Osteoblast (primary cell): ENCODE results near the gene CRHR1. TPM values are rescaled to one million over a fixed set of nuclear protein-coding genes. Genes with fewer than 3 reads are reported as not detected.

Experiments
- DNase-seq: peaks from one replicate; pipeline ENCODE4 v3.0.0; 2011; ENCODE audit warnings: low spot score, mixed read lengths; ENCODE audit not compliant: insufficient read length; ENCODE audit errors: missing footprints
- H2AFZ ChIP-seq: 2 replicates; pipeline ENCODE4 v1.6.0; 2011; ENCODE audit warnings: mild to moderate bottlenecking, low read length
- H3K27ac ChIP-seq: 2 replicates; pipeline ENCODE4 v1.5.1; 2011; ENCODE audit warnings: mild to moderate bottlenecking, low read depth, low read length, moderate library complexity
- H3K27me3 ChIP-seq: 2 replicates; pipeline ENCODE4 v1.6.0; 2012; ENCODE audit warnings: mild to moderate bottlenecking, control low read depth, inconsistent platforms, low read length, moderate library complexity; ENCODE audit not compliant: insufficient read depth
- H3K36me3 ChIP-seq: 2 replicates; pipeline ENCODE4 v1.5.1; 2011; ENCODE audit warnings: mild to moderate bottlenecking, low read length, control low read depth, moderate library complexity; ENCODE audit not compliant: insufficient read depth
- H3K4me1 ChIP-seq: 2 replicates; pipeline ENCODE4 v1.5.1; 2011; ENCODE audit warnings: mild to moderate bottlenecking, low read length, control low read depth, moderate library complexity; ENCODE audit not compliant: insufficient read depth
- H3K4me2 ChIP-seq: 2 replicates; pipeline ENCODE4 v1.6.0; 2011; ENCODE audit warnings: mild to moderate bottlenecking, low read length; ENCODE audit not compliant: insufficient read depth
- H3K4me3 ChIP-seq: fragments of 200-600 bp; sonication (generic); 3 replicates; pipeline ENCODE4 v1.5.1; 2012; ENCODE audit warnings: mild to moderate bottlenecking, low read length, inconsistent platforms; ENCODE audit not compliant: insufficient read depth
- H3K79me2 ChIP-seq: 2 replicates; pipeline ENCODE4 v1.6.0; 2012; ENCODE audit warnings: mild to moderate bottlenecking, low read length, control low read depth, inconsistent platforms; ENCODE audit not compliant: insufficient read depth
- H3K9me3 ChIP-seq: 2 replicates; pipeline ENCODE4 v1.5.1; 2011; ENCODE audit warnings: low read depth, low read length, control low read depth
- H4K20me1 ChIP-seq: 2 replicates; pipeline ENCODE4 v1.6.0; 2012; ENCODE audit warnings: mild to moderate bottlenecking, low read length, control low read depth; ENCODE audit not compliant: insufficient read depth
- CTCF ChIP-seq: IDR thresholded peaks from 2 replicates; pipeline ENCODE4 v1.5.1; 2011; ENCODE audit warnings: mild to moderate bottlenecking, low read depth, low read length, moderate library complexity; ENCODE audit errors: extremely low read depth
- total RNA-seq: library from RNA; depleted of rRNA; stranded (reverse); fragments of >200 nt; gene quantifications from 2 replicates; pipeline ENCODE4 v1.2.3, GENCODE V29; 2012

Gene CRHR1
- total RNA-seq, 1 donor = not detected

- Histone ChIP-seq H3K9me3 (no peaks in the 10 kb centered on the region), H3K4me3 (no peak overlapping the region), H3K4me2 (no peak overlapping the region), H3K4me1 (no peaks in the 10 kb centered on the region), H3K36me3 (no peaks in the 10 kb centered on the region), H3K79me2 (no peaks in the 10 kb centered on the region), H3K27me3 (no peaks in the 10 kb centered on the region), H4K20me1 (no peaks in the 10 kb centered on the region), H2AFZ (no peak overlapping the region), H3K27ac (no peak overlapping the region)
- TF ChIP-seq CTCF = no peak
- DNase-seq = peak; percentile 79
Measured at GRCh38 chr17:45836047-45837044, 52.2 kb downstream of the CRHR1 start.

GRCh38 chr17:45837187-45837586 is 53.1 kb downstream of the CRHR1 start:
- Histone ChIP-seq H3K36me3 (no peaks in the 10 kb centered on the region), H2AFZ (no peak overlapping the region), H3K79me2 (no peaks in the 10 kb centered on the region), H3K9me3 (no peaks in the 10 kb centered on the region), H3K4me1 (no peaks in the 10 kb centered on the region), H3K4me3 (no peak overlapping the region), H3K4me2 (no peak overlapping the region), H4K20me1 (no peaks in the 10 kb centered on the region), H3K27me3 (no peaks in the 10 kb centered on the region), H3K27ac (no peak overlapping the region)
- no peak for DNase-seq
- TF ChIP-seq CTCF = no peak

- no peaks in the 10 kb centered on the region for H3K9me3 ChIP-seq
- H3K4me1 ChIP-seq = no peaks in the 10 kb centered on the region
- no peak overlapping the region for H3K4me2 ChIP-seq
- H3K27me3 ChIP-seq = no peaks in the 10 kb centered on the region
- H3K79me2 ChIP-seq = no peaks in the 10 kb centered on the region
- no peak for TF ChIP-seq CTCF
- no peaks in the 10 kb centered on the region for H3K36me3 ChIP-seq
- no peak overlapping the region for H3K4me3 ChIP-seq
- H4K20me1 ChIP-seq = no peaks in the 10 kb centered on the region
- peak; percentile 58 for DNase-seq
- H3K27ac ChIP-seq = no peak overlapping the region
- no peak overlapping the region for H2AFZ ChIP-seq
Measured at GRCh38 chr17:45837603-45838002, 53.5 kb downstream of the CRHR1 start.

GRCh38 chr17:45838751-45839295 is 54.7 kb downstream of the CRHR1 start:
- Histone ChIP-seq H3K4me1 (no peaks in the 10 kb centered on the region), H3K4me2 (no peak overlapping the region), H3K9me3 (no peaks in the 10 kb centered on the region), H3K27me3 (no peaks in the 10 kb centered on the region), H2AFZ (no peak overlapping the region), H3K36me3 (no peaks in the 10 kb centered on the region), H3K79me2 (no peaks in the 10 kb centered on the region), H4K20me1 (no peaks in the 10 kb centered on the region), H3K27ac (no peak overlapping the region), H3K4me3 (no peak overlapping the region)
- DNase-seq = peak; percentile 76
- no peak for TF ChIP-seq CTCF
